Hepatic stellate cell (primary cell): ENCODE measurements around the gene E2F4.

Experiments used
- DNase-seq: peaks from one replicate; pipeline ENCODE4 v3.0.0; 2011; ENCODE audit warnings: low spot score

E2F4 gene

GRCh38 chr16:67208154-67208896 lies 16.4 kb downstream of the E2F4 start:
- DNase-seq: no peak

GRCh38 chr16:67209565-67209964 lies 17.6 kb downstream of the E2F4 start:
- no peak for DNase-seq

- no peak for DNase-seq
These were observed 18.3 kb downstream of the E2F4 start for GRCh38 chr16:67210069-67210937.

DNA sequence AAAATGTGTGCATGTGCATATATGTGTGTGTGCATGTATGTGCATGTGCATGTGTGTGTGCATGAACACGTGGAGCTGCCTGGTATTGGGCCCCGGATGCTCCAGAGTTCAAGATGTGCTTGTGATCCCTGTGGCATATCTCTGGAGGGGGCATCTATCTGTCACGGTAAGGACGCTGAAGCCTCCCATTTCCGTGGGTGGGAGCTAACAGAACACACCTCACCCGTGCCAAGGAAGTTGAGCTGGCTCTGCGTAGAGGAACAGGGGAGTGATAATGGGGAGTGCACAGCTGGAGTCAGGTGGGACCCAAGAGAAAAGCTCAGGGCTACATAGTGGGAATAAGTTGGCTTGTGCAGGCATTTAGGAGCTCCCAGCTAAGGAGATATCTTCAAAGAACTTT lies 19.7 kb downstream of the E2F4 start:
- DNase-seq: no peak

GRCh38 chr16:67212766-67213165 lies 20.8 kb downstream of the E2F4 start:
- DNase-seq: no peak

GRCh38 chr16:67213197-67214019 lies 21.5 kb downstream of the E2F4 start:
- no peak for DNase-seq

DNA sequence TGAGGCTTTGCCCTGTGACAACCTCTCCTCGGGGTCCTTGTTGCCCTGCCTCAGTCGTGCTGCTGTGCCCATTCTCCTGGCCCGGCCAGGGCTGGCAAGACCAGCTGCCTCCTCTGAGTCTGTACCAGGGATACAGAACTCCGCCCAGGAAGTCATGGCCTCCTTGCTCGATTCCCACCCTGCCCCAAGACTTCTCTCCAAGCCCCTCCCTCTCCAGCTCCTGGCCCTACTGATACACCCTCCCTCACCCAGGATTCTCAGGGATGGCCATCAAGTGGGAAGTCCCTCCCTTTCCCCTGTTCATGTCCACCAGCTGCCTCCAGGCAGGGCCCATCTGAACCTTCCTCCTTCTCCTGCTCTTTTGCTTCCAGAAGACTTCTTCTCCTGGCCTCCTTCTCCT lies 23.8 kb downstream of the E2F4 start:
- DNase-seq: no peak

GRCh38 chr16:67216612-67217490 lies 24.9 kb downstream of the E2F4 start:
- DNase-seq: no peak

- no peak for DNase-seq
These were observed 32.0 kb downstream of the E2F4 start for GRCh38 chr16:67223992-67224391.

- DNase-seq: no peak
These were observed 34.4 kb downstream of the E2F4 start for GRCh38 chr16:67226295-67226803.

DNA sequence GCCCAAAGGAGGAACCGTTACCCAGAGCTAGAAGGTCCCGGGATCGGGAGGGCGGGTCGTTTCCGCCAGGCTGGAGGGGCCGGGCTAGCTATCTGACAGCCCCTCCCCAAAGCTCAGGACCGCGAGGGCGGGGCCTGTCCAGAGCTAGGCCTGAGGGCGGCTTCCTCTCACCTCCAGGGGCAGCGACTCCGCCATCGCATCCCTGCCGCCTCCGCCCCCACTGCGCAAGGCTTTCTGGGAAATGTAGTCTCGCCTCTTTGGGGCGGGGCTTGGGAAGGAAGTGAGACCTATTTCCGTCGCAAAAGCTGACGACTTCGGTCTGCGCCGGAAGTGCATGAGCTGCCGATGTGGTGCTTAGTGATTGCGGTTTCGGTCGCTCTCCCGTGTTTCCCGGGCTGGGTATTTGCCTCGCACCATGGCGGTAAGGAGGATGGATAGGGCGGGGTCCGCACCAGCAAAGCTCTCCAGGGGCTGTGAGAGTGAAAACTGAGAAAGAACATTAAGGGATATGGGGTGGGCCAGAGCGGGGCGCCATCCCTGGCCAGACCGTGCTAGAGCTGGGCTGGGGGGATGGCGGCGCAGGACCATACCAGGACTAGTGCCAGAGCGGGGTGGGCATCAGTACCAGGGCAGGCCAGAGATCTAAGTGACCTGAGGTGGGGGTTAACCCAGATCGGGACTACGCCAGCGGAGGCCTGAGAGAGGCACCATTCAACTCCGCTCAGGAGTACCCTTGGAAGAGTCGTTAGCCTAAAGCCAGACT lies 35.0 kb downstream of the E2F4 start, which contains the start of gene TMEM208:
TMEM208 (plus strand) TSS at position 327 of the 763 bp plus-strand sequence; CDS start at position 416, 89 bp downstream.
- peak; percentile 97 for DNase-seq

DNA sequence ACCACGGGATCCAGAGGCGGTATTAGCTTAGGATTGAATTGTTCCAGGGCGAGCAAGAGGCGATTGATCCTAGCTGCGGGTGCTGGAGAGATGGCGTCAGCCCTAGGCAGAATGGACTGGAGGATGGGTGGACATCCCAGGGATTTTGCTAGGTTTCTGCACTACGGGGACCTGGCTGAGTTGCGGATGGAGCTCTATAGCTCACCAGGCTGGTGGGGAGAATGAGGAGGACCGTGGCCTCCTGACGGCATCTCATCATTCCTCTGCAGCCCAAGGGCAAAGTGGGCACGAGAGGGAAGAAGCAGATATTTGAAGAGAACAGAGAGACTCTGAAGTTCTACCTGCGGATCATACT lies 35.6 kb downstream of the E2F4 start:
- no peak for DNase-seq

DNA sequence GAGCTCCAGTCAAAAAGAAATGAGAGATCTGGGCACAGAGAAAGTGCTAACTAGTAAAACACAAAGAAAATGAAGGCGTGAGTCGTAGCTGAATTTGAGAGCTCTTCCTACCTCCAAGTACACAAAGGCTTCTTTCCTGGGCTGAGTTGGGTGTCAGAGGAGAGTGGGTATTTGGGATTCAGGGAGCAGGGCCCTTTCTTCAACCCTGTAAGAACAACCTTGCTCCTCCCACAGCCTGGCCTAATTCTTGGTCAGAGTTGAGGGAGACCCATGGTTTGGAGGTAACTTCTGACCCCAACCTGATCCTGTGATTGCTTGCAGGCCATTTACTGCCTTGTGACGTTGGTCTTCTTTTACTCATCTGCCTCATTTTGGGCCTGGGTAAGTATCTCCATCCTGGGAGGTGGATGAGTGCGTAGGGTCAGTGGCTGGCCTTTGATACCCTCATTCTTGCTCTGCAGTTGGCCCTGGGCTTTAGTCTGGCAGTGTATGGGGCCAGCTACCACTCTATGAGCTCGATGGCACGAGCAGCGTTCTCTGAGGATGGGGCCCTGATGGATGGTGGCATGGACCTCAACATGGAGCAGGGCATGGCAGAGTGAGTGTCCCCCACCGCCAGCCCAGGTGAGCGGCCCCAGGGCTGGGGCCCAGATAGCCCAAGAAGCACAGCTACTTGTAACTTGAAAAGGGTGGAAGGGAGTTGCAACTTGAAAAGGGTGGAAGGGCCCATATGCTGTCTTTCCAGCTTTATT lies 36.3 kb downstream of the E2F4 start:
- no peak for DNase-seq

DNA sequence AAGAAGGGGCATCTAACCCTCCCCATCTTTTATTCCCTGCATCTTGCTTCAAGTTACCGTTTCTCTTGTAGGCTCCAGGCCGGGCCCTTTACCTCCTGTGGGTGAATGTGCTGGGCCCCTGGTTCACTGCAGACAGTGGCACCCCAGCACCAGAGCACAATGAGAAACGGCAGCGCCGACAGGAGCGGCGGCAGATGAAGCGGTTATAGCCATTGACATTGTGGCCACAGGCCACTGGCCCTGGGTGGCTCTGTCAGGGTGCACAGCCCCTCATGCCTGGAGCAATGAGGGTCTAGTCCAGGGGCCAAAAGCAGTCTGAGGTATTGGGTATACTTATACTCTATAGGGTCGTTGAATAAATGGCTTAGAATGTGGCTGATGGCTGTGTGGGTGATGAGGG lies 37.0 kb downstream of the E2F4 start:
- no peak for DNase-seq

DNA sequence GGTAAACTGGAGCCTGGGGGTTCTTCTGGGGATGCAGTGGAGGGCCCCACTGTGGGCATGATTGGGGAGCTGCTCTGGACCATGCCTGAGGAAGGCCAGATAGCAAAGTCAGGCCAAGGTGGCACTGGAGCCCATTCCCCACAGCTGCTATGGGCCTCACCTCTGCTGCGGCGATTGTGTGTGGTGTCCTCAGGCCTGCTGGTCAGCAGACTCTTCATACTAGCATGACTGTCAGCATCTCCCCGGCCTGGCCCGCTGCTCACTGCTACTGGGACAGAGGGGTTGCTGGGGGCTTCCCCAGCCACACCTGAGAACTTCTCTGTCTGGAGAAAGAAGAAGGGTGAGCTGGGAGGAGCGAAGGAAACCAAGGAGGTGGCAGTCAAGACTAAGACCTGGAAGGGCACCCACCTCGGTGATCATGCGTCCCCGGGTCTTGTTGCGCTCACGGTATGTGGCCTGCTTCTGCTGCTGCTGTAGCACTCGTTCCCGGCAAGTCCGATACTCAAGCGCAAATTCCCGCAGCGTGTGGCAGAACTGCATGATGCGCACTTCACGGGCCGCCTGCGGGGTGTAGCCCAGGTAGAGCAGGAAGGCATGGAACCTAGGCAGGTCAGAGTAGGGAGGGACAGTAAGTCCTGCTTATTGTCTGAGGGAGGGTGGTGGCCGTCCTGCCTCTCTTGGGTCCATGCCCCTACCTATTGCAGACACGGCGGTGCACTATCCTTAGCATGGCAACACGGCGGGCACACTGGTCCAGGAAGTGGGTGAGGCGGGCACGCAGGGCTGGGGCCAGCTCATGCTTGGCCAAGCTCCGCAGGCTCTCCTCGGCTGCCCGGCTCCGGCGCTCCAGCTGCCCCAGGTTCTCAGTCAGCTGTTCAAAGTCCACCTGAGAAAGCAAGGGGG lies 38.2 kb downstream of the E2F4 start:
- DNase-seq: no peak

DNA sequence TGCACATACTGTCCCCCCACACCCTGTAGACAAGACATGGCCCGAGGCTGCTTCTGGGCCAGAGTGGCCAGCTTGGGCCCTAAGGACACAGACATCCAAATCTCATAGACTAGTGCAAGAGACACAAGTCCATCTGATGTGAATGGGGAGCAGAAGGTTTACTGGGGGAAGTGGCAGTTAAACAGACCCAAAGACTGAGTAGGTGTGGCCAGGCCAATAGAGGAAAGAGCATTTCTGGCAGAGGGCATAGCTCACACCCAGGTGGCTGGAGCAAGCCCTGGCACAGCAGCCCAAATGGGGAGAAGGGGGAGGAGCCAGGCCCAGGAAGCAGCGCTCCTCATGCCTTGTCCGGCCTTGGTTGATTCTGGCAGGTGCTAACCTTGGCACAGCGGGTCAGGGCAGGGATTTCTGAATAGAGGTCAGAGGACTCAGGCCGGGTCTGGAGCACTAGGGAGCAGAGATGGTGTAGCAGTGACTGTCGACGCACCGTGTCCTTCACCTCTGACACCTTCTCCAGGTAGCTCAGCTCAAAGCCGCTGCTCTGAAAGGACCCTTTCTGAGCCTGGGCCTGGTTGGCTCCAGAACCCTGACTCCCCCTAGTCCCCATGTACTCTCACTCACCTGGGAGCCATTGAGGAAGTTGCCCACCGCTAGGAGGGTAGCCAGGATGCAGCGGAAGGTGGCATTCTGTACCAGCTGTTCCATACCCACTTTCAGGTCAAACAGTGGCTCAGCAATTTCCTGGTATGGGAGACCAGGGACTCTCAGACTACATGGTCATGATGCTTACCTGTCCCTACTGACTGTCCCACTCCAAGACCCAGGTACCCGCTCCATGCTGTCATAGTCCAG lies 39.1 kb downstream of the E2F4 start:
- DNase-seq: no peak

DNA sequence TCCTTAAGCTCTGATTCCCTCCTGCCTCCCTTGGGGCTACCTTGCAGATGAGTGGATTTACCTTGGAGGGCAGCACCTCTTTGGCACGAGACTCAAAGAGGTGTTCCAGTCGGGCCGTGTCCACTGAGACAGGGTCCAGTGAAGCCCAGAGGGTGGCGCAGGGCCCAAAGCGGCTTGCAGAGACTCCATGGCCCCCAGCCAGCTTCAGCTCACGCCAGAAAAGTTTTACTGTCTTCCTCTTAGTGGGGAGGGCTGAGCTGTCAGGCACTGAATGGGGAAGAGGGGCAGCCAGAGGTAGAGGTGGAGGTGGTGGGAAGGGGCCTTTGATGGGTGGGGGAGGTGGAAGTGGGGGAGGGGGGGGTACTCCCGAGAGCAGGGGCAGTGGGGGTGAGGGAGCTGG lies 41.6 kb downstream of the E2F4 start:
- DNase-seq: no peak

- DNase-seq: no peak
These were observed 42.2 kb downstream of the E2F4 start for GRCh38 chr16:67234180-67234597.
